PFSK-1 (cell line): Measurements from ENCODE around the gene PCNT.

ENCODE experiments used
- FOXP2 ChIP-seq: optimal IDR thresholded peaks from 2 replicates; pipeline ENCODE3; 2011; ENCODE audit warnings: borderline replicate concordance, control low read depth, inconsistent platforms; ENCODE audit not compliant: insufficient read depth; ENCODE audit errors: extremely low read length, extremely low read depth
- POLR2AphosphoS5 ChIP-seq: IDR thresholded peaks from 2 replicates; pipeline ENCODE4 v1.6.1; 2012; ENCODE audit warnings: low read depth, mild to moderate bottlenecking, control low read depth, low read length, moderate library complexity
- SIN3A ChIP-seq: IDR thresholded peaks from 2 replicates; pipeline ENCODE4 v1.6.1; 2012; ENCODE audit warnings: mild to moderate bottlenecking, low read length, moderate library complexity, borderline replicate concordance; ENCODE audit not compliant: insufficient read depth
- TAF1 ChIP-seq: IDR thresholded peaks from 2 replicates; pipeline ENCODE4 v1.6.1; 2012; ENCODE audit warnings: low read length, control low read depth, borderline replicate concordance; ENCODE audit not compliant: insufficient read depth
- TF ChIP-seq, protein P1 (sequence below), 2 experiments: IDR thresholded peaks; 2 replicates each; pipeline versions ENCODE4 v1.6.1 to v1.8.0; 2011 to 2012; ENCODE audit warnings: low read depth in 2 of 2, low read length in 2 of 2, control low read depth in 1 of 2, inconsistent platforms in 1 of 2, mild to moderate bottlenecking in 1 of 2, moderate library complexity in 1 of 2; ENCODE audit not compliant: insufficient read depth in 1 of 2

The PCNT gene

DNA sequence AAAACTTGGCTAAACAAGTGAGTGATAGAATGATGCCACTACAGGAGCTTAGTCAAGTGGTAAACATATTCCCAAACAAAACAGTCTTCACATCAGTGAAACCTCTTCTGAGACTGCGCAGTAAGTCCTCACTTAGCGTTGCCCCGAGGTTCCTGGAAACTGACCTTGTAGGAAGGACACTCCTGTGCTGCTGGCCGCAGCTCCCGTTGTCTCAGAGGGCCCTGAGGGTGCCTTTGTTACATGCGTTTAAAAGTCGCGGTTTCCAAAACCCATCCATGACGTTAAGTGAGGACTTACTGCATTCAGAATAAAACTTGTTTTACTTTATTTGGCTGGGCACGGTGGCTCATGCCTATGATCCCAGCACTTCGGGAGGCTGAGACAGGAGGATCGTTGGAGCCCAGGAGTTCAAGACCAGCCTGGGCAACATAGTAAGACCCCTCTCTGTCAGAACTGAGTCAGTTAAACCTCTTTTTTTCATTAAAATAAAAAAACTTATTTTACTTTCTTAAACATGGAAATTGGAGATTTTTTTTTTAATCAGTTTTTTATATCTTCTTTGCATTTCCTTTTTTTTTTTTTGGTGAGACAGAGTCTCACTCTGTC is 98.8 kb downstream of the PCNT start:
- TF ChIP-seq POLR2AphosphoS5 (no peak), SIN3A (no peak), TAF1 (no peak), FOXP2 (no peak)
- TF ChIP-seq, protein P1, sequence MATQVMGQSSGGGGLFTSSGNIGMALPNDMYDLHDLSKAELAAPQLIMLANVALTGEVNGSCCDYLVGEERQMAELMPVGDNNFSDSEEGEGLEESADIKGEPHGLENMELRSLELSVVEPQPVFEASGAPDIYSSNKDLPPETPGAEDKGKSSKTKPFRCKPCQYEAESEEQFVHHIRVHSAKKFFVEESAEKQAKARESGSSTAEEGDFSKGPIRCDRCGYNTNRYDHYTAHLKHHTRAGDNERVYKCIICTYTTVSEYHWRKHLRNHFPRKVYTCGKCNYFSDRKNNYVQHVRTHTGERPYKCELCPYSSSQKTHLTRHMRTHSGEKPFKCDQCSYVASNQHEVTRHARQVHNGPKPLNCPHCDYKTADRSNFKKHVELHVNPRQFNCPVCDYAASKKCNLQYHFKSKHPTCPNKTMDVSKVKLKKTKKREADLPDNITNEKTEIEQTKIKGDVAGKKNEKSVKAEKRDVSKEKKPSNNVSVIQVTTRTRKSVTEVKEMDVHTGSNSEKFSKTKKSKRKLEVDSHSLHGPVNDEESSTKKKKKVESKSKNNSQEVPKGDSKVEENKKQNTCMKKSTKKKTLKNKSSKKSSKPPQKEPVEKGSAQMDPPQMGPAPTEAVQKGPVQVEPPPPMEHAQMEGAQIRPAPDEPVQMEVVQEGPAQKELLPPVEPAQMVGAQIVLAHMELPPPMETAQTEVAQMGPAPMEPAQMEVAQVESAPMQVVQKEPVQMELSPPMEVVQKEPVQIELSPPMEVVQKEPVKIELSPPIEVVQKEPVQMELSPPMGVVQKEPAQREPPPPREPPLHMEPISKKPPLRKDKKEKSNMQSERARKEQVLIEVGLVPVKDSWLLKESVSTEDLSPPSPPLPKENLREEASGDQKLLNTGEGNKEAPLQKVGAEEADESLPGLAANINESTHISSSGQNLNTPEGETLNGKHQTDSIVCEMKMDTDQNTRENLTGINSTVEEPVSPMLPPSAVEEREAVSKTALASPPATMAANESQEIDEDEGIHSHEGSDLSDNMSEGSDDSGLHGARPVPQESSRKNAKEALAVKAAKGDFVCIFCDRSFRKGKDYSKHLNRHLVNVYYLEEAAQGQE (IDR thresholded peaks at IDR 0.05; ENCODE audit: insufficient read depth in 1 of 2, low read depth in 2 of 2, low read length in 2 of 2), result no peak

DNA sequence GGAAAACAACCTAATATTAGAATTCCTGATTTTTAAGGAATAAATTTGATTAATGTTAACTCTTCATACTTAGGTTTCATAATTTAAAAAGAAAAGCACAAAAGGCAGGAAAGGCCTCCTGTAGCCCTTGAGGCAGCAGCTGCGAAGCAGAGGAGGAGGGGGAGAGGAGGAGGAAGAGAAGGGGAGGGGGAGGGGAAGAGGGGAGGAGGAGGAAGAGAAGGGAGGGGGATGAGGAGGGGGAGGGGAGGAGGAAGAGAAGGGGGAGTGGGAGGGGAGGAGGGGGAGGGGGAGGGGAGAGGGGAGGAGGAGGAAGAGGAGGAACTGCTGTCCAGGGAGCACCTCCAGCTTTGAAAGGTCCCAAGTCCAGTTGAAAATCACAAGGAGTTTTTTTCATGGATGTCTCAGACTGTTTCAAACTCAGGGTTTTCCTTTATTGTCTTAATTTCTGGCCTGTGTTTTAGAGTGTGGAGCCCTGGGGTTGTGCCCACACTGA is 99.6 kb downstream of the PCNT start:
- no peak for TF ChIP-seq FOXP2
- TF ChIP-seq POLR2AphosphoS5, result no peak
- no peak for TF ChIP-seq SIN3A
- no peak for TF ChIP-seq TAF1
- TF ChIP-seq, protein P1 (IDR thresholded peaks at IDR 0.05; ENCODE audit: insufficient read depth in 1 of 2, low read depth in 2 of 2, low read length in 2 of 2), result no peak

DNA sequence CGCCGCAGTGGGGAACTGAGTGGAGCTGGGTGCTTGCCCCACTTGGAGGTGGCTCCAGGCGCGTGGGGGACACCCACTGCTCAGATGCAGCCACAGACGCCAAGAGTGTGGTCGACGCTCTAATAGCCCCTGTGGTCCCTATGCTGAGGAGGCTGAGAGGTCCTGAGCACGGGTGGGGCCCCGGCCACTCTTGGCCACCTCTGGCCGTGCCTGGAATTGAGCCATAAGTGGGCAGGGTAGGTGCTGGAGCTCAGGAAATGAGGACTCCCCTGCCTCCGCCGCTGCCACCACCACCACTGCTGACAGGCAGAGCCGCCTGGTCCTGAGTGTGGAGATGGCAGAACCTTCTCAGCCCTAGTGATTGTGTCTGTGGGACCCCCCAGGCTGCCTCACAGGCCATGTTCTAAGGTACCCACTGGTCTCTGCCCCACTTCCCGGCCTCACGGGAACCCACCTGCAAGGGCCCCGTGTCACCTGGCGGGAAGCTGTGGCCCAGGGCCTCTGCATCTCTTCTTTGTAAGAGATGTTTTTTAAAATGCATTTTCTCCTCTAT is 100.2 kb downstream of the PCNT start:
- no peak for TF ChIP-seq POLR2AphosphoS5
- TF ChIP-seq SIN3A, result no peak
- TF ChIP-seq TAF1, result no peak
- TF ChIP-seq, protein P1 (IDR thresholded peaks at IDR 0.05; ENCODE audit: insufficient read depth in 1 of 2, low read depth in 2 of 2, low read length in 2 of 2), result no peak
- TF ChIP-seq FOXP2, result no peak

DNA sequence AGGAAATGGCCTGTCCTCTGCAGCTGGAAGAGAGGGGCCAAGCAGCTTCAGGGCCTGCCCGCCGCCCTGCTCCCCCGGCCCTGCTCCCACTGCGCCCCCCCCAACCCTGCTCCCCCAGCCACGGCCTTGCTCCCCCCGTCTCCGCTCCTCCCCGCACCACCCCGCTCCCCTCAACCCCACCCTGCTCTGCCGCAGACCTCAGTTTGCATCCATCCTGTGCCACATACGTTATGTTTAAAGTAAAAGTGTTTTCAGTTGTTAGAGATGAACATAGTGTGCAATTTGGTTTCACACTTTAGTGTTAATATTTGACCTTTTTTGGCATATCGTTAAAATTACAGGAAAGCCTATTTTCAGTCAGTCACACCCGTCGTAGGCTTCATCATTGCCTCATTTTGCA is 100.7 kb downstream of the PCNT start:
- no peak for TF ChIP-seq POLR2AphosphoS5
- no peak for TF ChIP-seq FOXP2
- no peak for TF ChIP-seq TAF1
- TF ChIP-seq, protein P1 (IDR thresholded peaks at IDR 0.05; ENCODE audit: insufficient read depth in 1 of 2, low read depth in 2 of 2, low read length in 2 of 2), result no peak
- no peak for TF ChIP-seq SIN3A
